Neural cell (in vitro differentiated cells): ENCODE data around the gene SPPL2A. TPM values are rescaled to one million over a fixed set of nuclear protein-coding genes. Genes with fewer than 3 reads are reported as not detected.
"Not testable (repeated sequence)": the region's sequence is repeated elsewhere in the genome, so short reads cannot be mapped to it uniquely, and the experiment has no call there.

Experiments used
- H2AFZ ChIP-seq: fragments of 200-600, 300-800 bp; sonication (generic), shearing (Covaris generic); 2 replicates; pipeline ENCODE4 v1.6.0; 2014; ENCODE audit warnings: low read depth, mild to moderate bottlenecking, antibody characterized with exemption, low read length, moderate library complexity
- H3F3A ChIP-seq: fragments of 200-600 bp; shearing (Covaris generic); 2 replicates; pipeline ENCODE4 v1.6.1; 2016; ENCODE audit warnings: mild to moderate bottlenecking, moderate library complexity, mixed read lengths, antibody characterized with exemption, low read length; ENCODE audit not compliant: insufficient read depth, poor library complexity, severe bottlenecking
- H3K27ac ChIP-seq: fragments of 200-600, 300-800 bp; sonication (generic), shearing (Covaris generic); 2 replicates; pipeline ENCODE4 v1.5.1; 2014; ENCODE audit warnings: mild to moderate bottlenecking, low read length, moderate library complexity
- H3K27me3 ChIP-seq: fragments of 300-800, 200-600 bp; sonication (generic), shearing (Covaris generic); 2 replicates; pipeline ENCODE4 v1.6.0; 2014; ENCODE audit warnings: mild to moderate bottlenecking, low read depth, low read length, moderate library complexity; ENCODE audit not compliant: insufficient read depth
- H3K36me3 ChIP-seq: fragments of 300-800, 200-600 bp; sonication (generic), shearing (Covaris generic); 2 replicates; pipeline ENCODE4 v1.5.1; 2014; ENCODE audit warnings: mild to moderate bottlenecking, antibody characterized with exemption, low read length, moderate library complexity; ENCODE audit not compliant: insufficient read depth
- H3K4me2 ChIP-seq: fragments of 300-800, 200-600 bp; sonication (generic), shearing (Covaris generic); 2 replicates; pipeline ENCODE4 v1.6.0; 2014; ENCODE audit warnings: mild to moderate bottlenecking, low read length
- H3K4me3 ChIP-seq: fragments of 300-800, 200-600 bp; sonication (generic), shearing (Covaris generic); 2 replicates; pipeline ENCODE4 v1.5.1; 2014; ENCODE audit warnings: mild to moderate bottlenecking, low read length, moderate library complexity
- H3K79me2 ChIP-seq: fragments of 200-600 bp; shearing (Covaris generic); replicated peaks from 2 replicates; pipeline ENCODE4 v1.6.0; 2014; ENCODE audit warnings: mild to moderate bottlenecking, low read length, moderate library complexity; ENCODE audit not compliant: insufficient read depth
- H3K9ac ChIP-seq: fragments of 300-800, 200-600 bp; sonication (generic), shearing (Covaris generic); 2 replicates; pipeline ENCODE4 v1.6.1; 2016; ENCODE audit warnings: mild to moderate bottlenecking, low read length, mixed read lengths
- H3K9me2 ChIP-seq: fragments of 200-600 bp; shearing (Covaris generic); 2 replicates; pipeline ENCODE4 v1.6.1; 2016; ENCODE audit warnings: mild to moderate bottlenecking, low read length, mixed read lengths; ENCODE audit not compliant: insufficient read depth
- H3K9me3 ChIP-seq: fragments of 200-600, 300-800 bp; sonication (generic), shearing (Covaris generic); 2 replicates; pipeline ENCODE4 v1.6.1; 2016; ENCODE audit warnings: mild to moderate bottlenecking, mixed run types, low read length, moderate library complexity, mixed read lengths
- H4K20me1 ChIP-seq: fragments of 200-600 bp; shearing (Covaris generic); 2 replicates; pipeline ENCODE4 v1.6.1; 2016; ENCODE audit warnings: mild to moderate bottlenecking, mixed run types; ENCODE audit not compliant: insufficient read depth
- CTCF ChIP-seq: fragments of 450-650 bp; IDR thresholded peaks from 2 replicates; pipeline ENCODE4 v1.5.1; 2014; ENCODE audit warnings: antibody characterized with exemption, mild to moderate bottlenecking, moderate library complexity; ENCODE audit not compliant: poor library complexity, severe bottlenecking
- EP300 ChIP-seq: fragments of 450-650 bp; conservative IDR thresholded peaks from 2 replicates; pipeline ENCODE4 v1.6.1; 2014; ENCODE audit warnings: antibody characterized with exemption, mild to moderate bottlenecking, moderate library complexity; ENCODE audit not compliant: poor library complexity, severe bottlenecking
- EZH2 ChIP-seq: fragments of 200-600, 300-800 bp; shearing (Covaris generic), sonication (generic); IDR thresholded peaks from 2 replicates; pipeline ENCODE4 v1.6.1; 2014; ENCODE audit warnings: antibody characterized with exemption, low read length, borderline replicate concordance, mild to moderate bottlenecking; ENCODE audit not compliant: insufficient read depth, poor library complexity, severe bottlenecking
- MXI1 ChIP-seq: fragments of 450-650 bp; conservative IDR thresholded peaks from 2 replicates; pipeline ENCODE4 v1.6.1; 2014; ENCODE audit warnings: antibody characterized with exemption, mild to moderate bottlenecking; ENCODE audit not compliant: poor library complexity, severe bottlenecking
- POLR2AphosphoS5 ChIP-seq: IDR thresholded peaks from 2 replicates; pipeline ENCODE4 v1.6.1; 2012
- RAD21 ChIP-seq: fragments of 450-650 bp; conservative IDR thresholded peaks from 2 replicates; pipeline ENCODE4 v1.6.1; 2014; ENCODE audit warnings: antibody characterized with exemption, mild to moderate bottlenecking, moderate library complexity
- REST ChIP-seq: IDR thresholded peaks from 2 replicates; pipeline ENCODE4 v1.6.1; 2012; ENCODE audit warnings: borderline replicate concordance
- SMC3 ChIP-seq: fragments of 450-650 bp; conservative IDR thresholded peaks from 2 replicates; pipeline ENCODE4 v1.6.1; 2014; ENCODE audit warnings: antibody characterized with exemption, mild to moderate bottlenecking, moderate library complexity; ENCODE audit not compliant: poor library complexity
- TAF1 ChIP-seq: IDR thresholded peaks from 2 replicates; pipeline ENCODE4 v1.6.1; 2012; ENCODE audit warnings: low read depth
- polyA plus RNA-seq: library from polyadenylated mRNA; depleted of rRNA; stranded (reverse); fragments of >200 nt; gene quantifications from 2 replicates; pipeline ENCODE4 v1.2.3, GENCODE V29; 2014

SPPL2A gene
- polyA plus RNA-seq, 1 donor from 2014 or later: 29.9 TPM

GRCh38 chr15:50813865-50814264, 48.4 kb upstream of the SPPL2A start:
- H3K9me2 ChIP-seq: no peaks in the 10 kb centered on the region
- no peak overlapping the region for H3K9ac ChIP-seq
- no peaks in the 10 kb centered on the region for H4K20me1 ChIP-seq
- H3K4me3 ChIP-seq: no peak overlapping the region
- no peak overlapping the region for H3K27ac ChIP-seq
- no peaks in the 10 kb centered on the region for H3F3A ChIP-seq
- TF ChIP-seq CTCF (no peak), MXI1 (no peak), EZH2 (no peak), RAD21 (no peak), EP300 (no peak), TAF1 (no peak), SMC3 (no peak), REST (no peak), POLR2AphosphoS5 (no peak)
- no peaks in the 10 kb centered on the region for H3K9me3 ChIP-seq
- no peak overlapping the region for H3K4me2 ChIP-seq
- H3K79me2 ChIP-seq: no peaks in the 10 kb centered on the region
- no peaks in the 10 kb centered on the region for H3K27me3 ChIP-seq
- no peaks in the 10 kb centered on the region for H3K36me3 ChIP-seq
- no peak overlapping the region for H2AFZ ChIP-seq

- H3K9ac ChIP-seq: no peak overlapping the region
- H4K20me1 ChIP-seq: no peaks in the 10 kb centered on the region
- no peaks in the 10 kb centered on the region for H3K9me2 ChIP-seq
- no peaks in the 10 kb centered on the region for H3K79me2 ChIP-seq
- H3K36me3 ChIP-seq: no peaks in the 10 kb centered on the region
- H2AFZ ChIP-seq: no peak overlapping the region
- H3K9me3 ChIP-seq: no peaks in the 10 kb centered on the region
- no peak overlapping the region for H3K4me2 ChIP-seq
- no peaks in the 10 kb centered on the region for H3F3A ChIP-seq
- H3K27me3 ChIP-seq: no peaks in the 10 kb centered on the region
- TF ChIP-seq CTCF (no peak), MXI1 (no peak), TAF1 (no peak), REST (no peak), EZH2 (no peak), EP300 (no peak), SMC3 (no peak), POLR2AphosphoS5 (no peak), RAD21 (no peak)
- no peak overlapping the region for H3K4me3 ChIP-seq
- H3K27ac ChIP-seq: no peak overlapping the region
Measured at GRCh38 chr15:50813089-50813488, 47.6 kb upstream of the SPPL2A start.

GRCh38 chr15:50812181-50812506, 46.6 kb upstream of the SPPL2A start:
- not testable (repeated sequence) for H3K27me3 ChIP-seq, H3K36me3 ChIP-seq, H3K4me2 ChIP-seq, H3K9me2 ChIP-seq, H3K9me3 ChIP-seq, H3K79me2 ChIP-seq, H2AFZ ChIP-seq, H3F3A ChIP-seq, H3K9ac ChIP-seq, H3K4me3 ChIP-seq, H3K27ac ChIP-seq, H4K20me1 ChIP-seq
